ENCODE data around the gene SLC26A11.

SLC26A11 gene

DNA sequence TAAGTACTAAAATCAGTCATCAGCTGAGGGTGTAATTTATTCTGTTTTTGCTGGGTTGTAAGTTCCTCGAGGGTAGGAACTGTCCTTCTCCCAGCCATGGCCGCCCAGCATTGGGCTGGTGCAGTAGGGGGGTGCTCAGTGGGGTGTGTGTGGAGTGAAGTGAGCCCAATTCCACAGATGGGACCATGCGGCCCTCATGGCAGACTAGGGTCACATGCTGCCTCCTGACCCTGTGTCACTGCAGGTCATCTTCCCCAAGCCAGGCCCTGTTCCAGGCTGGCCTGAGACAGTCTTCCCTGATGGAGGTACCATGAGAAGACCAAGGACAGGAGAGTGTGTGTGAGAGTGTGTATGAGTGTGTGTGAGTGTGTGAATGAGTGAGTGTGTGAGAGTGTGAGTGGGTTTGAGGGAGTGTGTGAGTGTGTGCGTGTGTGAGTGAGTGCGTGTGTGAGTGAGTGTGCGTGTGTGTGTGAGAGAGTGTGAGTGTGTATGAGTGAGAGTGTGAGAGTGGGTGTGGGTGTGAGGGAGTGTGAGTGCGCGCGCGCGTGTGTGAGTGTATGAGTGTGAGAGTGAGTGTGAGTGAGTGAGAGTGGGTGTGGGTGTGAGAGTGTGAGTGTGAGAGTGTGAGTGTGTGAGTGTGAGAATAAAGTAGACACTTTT, 3.7 kb downstream of the SLC26A11 start:
- no peak for ATAC-seq
- TF ChIP-seq ISL1 (CRISPR knock-in tag; IDR thresholded peaks at IDR 0.05) = no peak
- TF ChIP-seq, protein P1, sequence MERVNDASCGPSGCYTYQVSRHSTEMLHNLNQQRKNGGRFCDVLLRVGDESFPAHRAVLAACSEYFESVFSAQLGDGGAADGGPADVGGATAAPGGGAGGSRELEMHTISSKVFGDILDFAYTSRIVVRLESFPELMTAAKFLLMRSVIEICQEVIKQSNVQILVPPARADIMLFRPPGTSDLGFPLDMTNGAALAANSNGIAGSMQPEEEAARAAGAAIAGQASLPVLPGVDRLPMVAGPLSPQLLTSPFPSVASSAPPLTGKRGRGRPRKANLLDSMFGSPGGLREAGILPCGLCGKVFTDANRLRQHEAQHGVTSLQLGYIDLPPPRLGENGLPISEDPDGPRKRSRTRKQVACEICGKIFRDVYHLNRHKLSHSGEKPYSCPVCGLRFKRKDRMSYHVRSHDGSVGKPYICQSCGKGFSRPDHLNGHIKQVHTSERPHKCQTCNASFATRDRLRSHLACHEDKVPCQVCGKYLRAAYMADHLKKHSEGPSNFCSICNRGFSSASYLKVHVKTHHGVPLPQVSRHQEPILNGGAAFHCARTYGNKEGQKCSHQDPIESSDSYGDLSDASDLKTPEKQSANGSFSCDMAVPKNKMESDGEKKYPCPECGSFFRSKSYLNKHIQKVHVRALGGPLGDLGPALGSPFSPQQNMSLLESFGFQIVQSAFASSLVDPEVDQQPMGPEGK (CRISPR knock-in tag; IDR thresholded peaks at IDR 0.05; ENCODE audit: borderline replicate concordance) = no peak
- no peak for TF ChIP-seq TCF4 (CRISPR knock-in tag; IDR thresholded peaks at IDR 0.05; ENCODE audit: borderline replicate concordance)

DNA sequence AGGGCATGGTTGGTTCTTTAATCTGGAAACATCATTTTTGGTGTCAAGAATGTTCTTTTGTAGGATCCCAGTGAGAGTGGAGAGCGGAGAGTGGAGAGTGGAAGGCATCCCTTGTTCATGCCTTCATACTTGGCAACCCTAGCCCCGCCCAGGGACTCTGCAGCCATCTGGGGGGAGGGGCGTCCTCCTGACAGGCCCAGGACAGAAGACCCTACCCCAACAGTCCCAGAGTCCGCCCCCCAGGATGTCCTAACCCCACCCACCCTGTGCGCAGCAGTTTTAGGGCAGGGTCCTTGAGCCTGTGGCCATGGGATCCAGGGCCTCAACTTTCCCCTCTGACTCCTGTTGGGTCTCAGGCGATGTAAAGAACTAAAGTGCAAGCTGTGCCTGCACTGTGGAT, 4.5 kb downstream of the SLC26A11 start:
- TF ChIP-seq ZNF70 (CRISPR knock-in tag; IDR thresholded peaks at IDR 0.05) = no peak
- ATAC-seq = no peak

DNA sequence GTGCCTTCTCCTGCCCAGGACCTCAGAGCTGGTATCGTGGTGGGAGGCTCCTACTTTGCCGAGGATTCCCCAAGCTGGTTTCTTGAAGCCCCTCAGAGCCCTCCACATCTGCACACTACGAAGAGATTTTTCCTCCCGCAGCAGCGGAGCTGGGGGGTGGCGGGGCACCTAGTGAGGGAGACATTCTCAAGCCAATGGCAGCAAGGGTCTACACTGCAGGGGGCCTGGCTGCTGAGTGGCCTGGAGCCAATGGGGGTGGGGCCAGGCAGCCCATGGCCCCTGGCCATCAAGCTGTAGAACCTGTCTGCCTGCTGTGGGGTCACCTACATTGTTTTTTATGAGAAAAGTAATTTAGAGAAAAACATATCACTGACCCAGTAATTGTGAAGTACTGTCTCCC, 5.0 kb downstream of the SLC26A11 start:
- TF ChIP-seq TCF4 (CRISPR knock-in tag; IDR thresholded peaks at IDR 0.05; ENCODE audit: borderline replicate concordance) = no peak
- no peak for ATAC-seq

DNA sequence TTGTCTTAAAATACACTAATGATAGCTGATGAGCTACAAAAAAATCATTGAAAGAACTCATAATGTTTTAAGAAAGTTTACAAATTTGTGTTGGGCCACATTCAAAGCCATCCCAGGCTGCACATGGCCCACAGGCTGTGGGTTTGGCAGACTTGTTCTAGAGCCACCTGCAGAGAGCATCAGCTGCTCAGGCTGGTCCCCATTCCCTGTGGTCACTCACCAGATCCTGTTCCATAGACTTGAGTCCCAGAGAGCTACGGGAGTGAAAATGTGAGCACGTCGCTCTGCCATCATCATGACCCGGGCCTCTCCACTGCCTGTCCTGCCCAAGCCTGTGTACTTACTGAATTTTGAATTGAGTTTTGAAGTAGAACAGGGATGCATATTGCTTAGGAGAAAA, 6.9 kb downstream of the SLC26A11 start:
- TF ChIP-seq ISL1 (CRISPR knock-in tag; IDR thresholded peaks at IDR 0.05) (no peak), ZNF70 (CRISPR knock-in tag; IDR thresholded peaks at IDR 0.05) (no peak), BACH2 (CRISPR knock-in tag; IDR thresholded peaks at IDR 0.05; ENCODE audit: borderline replicate concordance) (no peak), ZFP30 (CRISPR knock-in tag; IDR thresholded peaks at IDR 0.05) (no peak), ZNF8 (CRISPR knock-in tag; IDR thresholded peaks at IDR 0.05) (no peak), ESRRG (CRISPR knock-in tag; IDR thresholded peaks at IDR 0.05) (no peak), ZC3H10 (CRISPR knock-in tag; IDR thresholded peaks at IDR 0.05) (no peak), PPARA (CRISPR knock-in tag; IDR thresholded peaks at IDR 0.05; ENCODE audit: borderline replicate concordance) (no peak), CSDC2 (CRISPR knock-in tag; IDR thresholded peaks at IDR 0.05) (no peak), SNAI2 (CRISPR knock-in tag; IDR thresholded peaks at IDR 0.05) (no peak), RARB (CRISPR knock-in tag; IDR thresholded peaks at IDR 0.05) (no peak)
- TF ChIP-seq, protein P2, sequence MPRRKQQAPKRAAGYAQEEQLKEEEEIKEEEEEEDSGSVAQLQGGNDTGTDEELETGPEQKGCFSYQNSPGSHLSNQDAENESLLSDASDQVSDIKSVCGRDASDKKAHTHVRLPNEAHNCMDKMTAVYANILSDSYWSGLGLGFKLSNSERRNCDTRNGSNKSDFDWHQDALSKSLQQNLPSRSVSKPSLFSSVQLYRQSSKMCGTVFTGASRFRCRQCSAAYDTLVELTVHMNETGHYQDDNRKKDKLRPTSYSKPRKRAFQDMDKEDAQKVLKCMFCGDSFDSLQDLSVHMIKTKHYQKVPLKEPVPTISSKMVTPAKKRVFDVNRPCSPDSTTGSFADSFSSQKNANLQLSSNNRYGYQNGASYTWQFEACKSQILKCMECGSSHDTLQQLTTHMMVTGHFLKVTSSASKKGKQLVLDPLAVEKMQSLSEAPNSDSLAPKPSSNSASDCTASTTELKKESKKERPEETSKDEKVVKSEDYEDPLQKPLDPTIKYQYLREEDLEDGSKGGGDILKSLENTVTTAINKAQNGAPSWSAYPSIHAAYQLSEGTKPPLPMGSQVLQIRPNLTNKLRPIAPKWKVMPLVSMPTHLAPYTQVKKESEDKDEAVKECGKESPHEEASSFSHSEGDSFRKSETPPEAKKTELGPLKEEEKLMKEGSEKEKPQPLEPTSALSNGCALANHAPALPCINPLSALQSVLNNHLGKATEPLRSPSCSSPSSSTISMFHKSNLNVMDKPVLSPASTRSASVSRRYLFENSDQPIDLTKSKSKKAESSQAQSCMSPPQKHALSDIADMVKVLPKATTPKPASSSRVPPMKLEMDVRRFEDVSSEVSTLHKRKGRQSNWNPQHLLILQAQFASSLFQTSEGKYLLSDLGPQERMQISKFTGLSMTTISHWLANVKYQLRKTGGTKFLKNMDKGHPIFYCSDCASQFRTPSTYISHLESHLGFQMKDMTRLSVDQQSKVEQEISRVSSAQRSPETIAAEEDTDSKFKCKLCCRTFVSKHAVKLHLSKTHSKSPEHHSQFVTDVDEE (CRISPR knock-in tag; IDR thresholded peaks at IDR 0.05) = no peak
- TF ChIP-seq, protein P1 (CRISPR knock-in tag; IDR thresholded peaks at IDR 0.05; ENCODE audit: borderline replicate concordance) = no peak
- TF ChIP-seq, protein P3, sequence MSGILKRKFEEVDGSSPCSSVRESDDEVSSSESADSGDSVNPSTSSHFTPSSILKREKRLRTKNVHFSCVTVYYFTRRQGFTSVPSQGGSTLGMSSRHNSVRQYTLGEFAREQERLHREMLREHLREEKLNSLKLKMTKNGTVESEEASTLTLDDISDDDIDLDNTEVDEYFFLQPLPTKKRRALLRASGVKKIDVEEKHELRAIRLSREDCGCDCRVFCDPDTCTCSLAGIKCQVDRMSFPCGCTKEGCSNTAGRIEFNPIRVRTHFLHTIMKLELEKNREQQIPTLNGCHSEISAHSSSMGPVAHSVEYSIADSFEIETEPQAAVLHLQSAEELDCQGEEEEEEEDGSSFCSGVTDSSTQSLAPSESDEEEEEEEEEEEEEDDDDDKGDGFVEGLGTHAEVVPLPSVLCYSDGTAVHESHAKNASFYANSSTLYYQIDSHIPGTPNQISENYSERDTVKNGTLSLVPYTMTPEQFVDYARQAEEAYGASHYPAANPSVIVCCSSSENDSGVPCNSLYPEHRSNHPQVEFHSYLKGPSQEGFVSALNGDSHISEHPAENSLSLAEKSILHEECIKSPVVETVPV (CRISPR knock-in tag; IDR thresholded peaks at IDR 0.05) = no peak
- TF ChIP-seq, protein P4, sequence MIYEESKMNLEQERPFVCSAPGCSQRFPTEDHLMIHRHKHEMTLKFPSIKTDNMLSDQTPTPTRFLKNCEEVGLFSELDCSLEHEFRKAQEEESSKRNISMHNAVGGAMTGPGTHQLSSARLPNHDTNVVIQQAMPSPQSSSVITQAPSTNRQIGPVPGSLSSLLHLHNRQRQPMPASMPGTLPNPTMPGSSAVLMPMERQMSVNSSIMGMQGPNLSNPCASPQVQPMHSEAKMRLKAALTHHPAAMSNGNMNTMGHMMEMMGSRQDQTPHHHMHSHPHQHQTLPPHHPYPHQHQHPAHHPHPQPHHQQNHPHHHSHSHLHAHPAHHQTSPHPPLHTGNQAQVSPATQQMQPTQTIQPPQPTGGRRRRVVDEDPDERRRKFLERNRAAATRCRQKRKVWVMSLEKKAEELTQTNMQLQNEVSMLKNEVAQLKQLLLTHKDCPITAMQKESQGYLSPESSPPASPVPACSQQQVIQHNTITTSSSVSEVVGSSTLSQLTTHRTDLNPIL (CRISPR knock-in tag; IDR thresholded peaks at IDR 0.05; ENCODE audit: low read depth) = no peak

DNA sequence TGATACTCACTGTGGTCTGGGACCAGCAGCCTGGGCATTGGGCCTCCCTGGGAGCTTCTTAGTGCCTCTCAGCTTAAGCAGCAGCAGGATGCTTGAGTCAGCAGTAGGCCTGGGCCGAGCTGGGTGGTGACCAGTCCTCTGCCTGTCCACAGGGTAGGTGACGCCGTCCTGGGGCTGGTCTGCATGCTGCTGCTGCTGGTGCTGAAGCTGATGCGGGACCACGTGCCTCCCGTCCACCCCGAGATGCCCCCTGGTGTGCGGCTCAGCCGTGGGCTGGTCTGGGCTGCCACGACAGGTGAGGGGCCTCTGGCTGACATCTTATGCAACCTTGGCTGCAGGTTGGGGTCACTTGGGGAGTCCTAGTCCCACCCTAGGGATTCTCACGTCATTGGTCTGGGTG, 7.4 kb downstream of the SLC26A11 start:
- TF ChIP-seq, protein P3 (CRISPR knock-in tag; IDR thresholded peaks at IDR 0.05) = no peak
- TF ChIP-seq OSR1 (CRISPR knock-in tag; IDR thresholded peaks at IDR 0.05) (no peak), ZNF565 (CRISPR knock-in tag; conservative IDR thresholded peaks at IDR 0.05; ENCODE audit: low read depth) (no peak), ARNTL (CRISPR knock-in tag; IDR thresholded peaks at IDR 0.05; ENCODE audit: borderline replicate concordance, low read depth) (no peak)
- ATAC-seq = no peak

More for the DNA sequence above, 6.9 kb downstream of the SLC26A11 start:
- no peak for ATAC-seq
